Epithelial cell of proximal tubule (primary cell): Measurements from ENCODE around the gene GRM5. TPM values are rescaled to one million over a fixed set of nuclear protein-coding genes. Genes with fewer than 3 reads are reported as not detected.

Source experiments
- DNase-seq: peaks from one replicate; pipeline ENCODE4 v3.0.0-alpha.2; 2011; ENCODE audit warnings: low read depth
- H3K4me3 ChIP-seq: 2 replicates; pipeline ENCODE4 v1.5.1; 2011; ENCODE audit warnings: low read depth, mild to moderate bottlenecking, low read length
- CTCF ChIP-seq: conservative IDR thresholded peaks from 2 replicates; pipeline ENCODE4 v1.5.1; 2012; ENCODE audit warnings: low read depth, mild to moderate bottlenecking, low read length
- total RNA-seq: library from RNA; depleted of rRNA; stranded (reverse); fragments of >200 nt; gene quantifications from 2 replicates; pipeline ENCODE4 v1.2.3, GENCODE V29; 2015

GRM5 gene
- total RNA-seq, 1 donor from 2014 or later, result 0.12 TPM

- no peak for TF ChIP-seq CTCF
- no peak for DNase-seq
Observed at GRCh38 chr11:88683024-88683423, 382.8 kb downstream of the GRM5 start.

GRCh38 chr11:88680806-88681205 lies 385.0 kb downstream of the GRM5 start:
- DNase-seq, result no peak
- TF ChIP-seq CTCF, result no peak
- no peak overlapping the region for H3K4me3 ChIP-seq

More at GRCh38 chr11:88683024-88683423, 382.8 kb downstream of the GRM5 start:
- H3K4me3 ChIP-seq, result no peak overlapping the region

GRCh38 chr11:88666364-88666763 lies 399.4 kb downstream of the GRM5 start:
- DNase-seq, result no peak
- H3K4me3 ChIP-seq, result no peak overlapping the region
- no peak for TF ChIP-seq CTCF

GRCh38 chr11:88657076-88657738 lies 408.6 kb downstream of the GRM5 start:
- no peak for TF ChIP-seq CTCF
- no peak overlapping the region for H3K4me3 ChIP-seq
- no peak for DNase-seq

- TF ChIP-seq CTCF, result no peak
- DNase-seq, result no peak
- no peak overlapping the region for H3K4me3 ChIP-seq
Observed at GRCh38 chr11:88656283-88656682, 409.5 kb downstream of the GRM5 start.

- no peak for DNase-seq
- no peak for TF ChIP-seq CTCF
- no peak overlapping the region for H3K4me3 ChIP-seq
Observed at GRCh38 chr11:88655656-88656055, 410.1 kb downstream of the GRM5 start.

- no peak for DNase-seq
- no peak overlapping the region for H3K4me3 ChIP-seq
- no peak for TF ChIP-seq CTCF
Observed at GRCh38 chr11:88655196-88655595, 410.6 kb downstream of the GRM5 start.
